Adrenal gland (tissue), 5 donors: ENCODE data around the gene DLX5.

Source experiments
- POLR2A ChIP-seq, 2 donors: fragments of 450-650 bp; IDR thresholded peaks; one replicate each; pipeline ENCODE4 v1.6.1; 2017; ENCODE audit warnings: antibody characterized with exemption in 2 of 2, mild to moderate bottlenecking in 2 of 2, moderate library complexity in 1 of 2
- TF ChIP-seq, protein P1 (sequence below), 6 experiments: fragments of 450-650 bp in 4 of 6; fragments of 200-600 bp in 2 of 6; sonication (generic) in 1 of 6; IDR thresholded peaks; 1 replicate in 5 of 6; 2 replicates in 1 of 6; pipeline versions ENCODE4 v1.5.1 to v1.8.0; 2016 to 2021; ENCODE audit warnings: antibody characterized with exemption in 6 of 6, mild to moderate bottlenecking in 2 of 6, moderate library complexity in 1 of 6
- donor health status: DM: no; HTN: no; CAD: no.

GRCh38 chr7:97026715-97027426 lies 2.2 kb upstream of the DLX5 start:
- TF ChIP-seq, protein P1, sequence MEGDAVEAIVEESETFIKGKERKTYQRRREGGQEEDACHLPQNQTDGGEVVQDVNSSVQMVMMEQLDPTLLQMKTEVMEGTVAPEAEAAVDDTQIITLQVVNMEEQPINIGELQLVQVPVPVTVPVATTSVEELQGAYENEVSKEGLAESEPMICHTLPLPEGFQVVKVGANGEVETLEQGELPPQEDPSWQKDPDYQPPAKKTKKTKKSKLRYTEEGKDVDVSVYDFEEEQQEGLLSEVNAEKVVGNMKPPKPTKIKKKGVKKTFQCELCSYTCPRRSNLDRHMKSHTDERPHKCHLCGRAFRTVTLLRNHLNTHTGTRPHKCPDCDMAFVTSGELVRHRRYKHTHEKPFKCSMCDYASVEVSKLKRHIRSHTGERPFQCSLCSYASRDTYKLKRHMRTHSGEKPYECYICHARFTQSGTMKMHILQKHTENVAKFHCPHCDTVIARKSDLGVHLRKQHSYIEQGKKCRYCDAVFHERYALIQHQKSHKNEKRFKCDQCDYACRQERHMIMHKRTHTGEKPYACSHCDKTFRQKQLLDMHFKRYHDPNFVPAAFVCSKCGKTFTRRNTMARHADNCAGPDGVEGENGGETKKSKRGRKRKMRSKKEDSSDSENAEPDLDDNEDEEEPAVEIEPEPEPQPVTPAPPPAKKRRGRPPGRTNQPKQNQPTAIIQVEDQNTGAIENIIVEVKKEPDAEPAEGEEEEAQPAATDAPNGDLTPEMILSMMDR (IDR thresholded peaks at IDR 0.05) = no peak
- no peak for TF ChIP-seq POLR2A (IDR thresholded peaks at IDR 0.05)
